Esophagus muscularis mucosa (tissue), 4 donors: Measurements from ENCODE around the gene VDAC2. TPM values are rescaled to one million over a fixed set of nuclear protein-coding genes. Genes with fewer than 3 reads are reported as not detected.
"Not testable (repeated sequence)": the region's sequence is repeated elsewhere in the genome, so short reads cannot be mapped to it uniquely, and the experiment has no call there.

ENCODE experiments used
- DNase-seq: peaks from one replicate; pipeline ENCODE4 v3.0.0-alpha.2; 2017; ENCODE audit errors: extremely low spot score
- H3K27ac ChIP-seq, 4 donors: fragments of 200-600 bp; sonication (generic); replicated peaks in 1 of 4; 1 replicate in 3 of 4; 2 replicates in 1 of 4; pipeline ENCODE4 v1.5.1; 2016 to 2019; ENCODE audit warnings: mild to moderate bottlenecking in 1 of 4
- H3K27me3 ChIP-seq, 4 donors: fragments of 200-600 bp; sonication (generic); one replicate each; pipeline versions ENCODE4 v1.5.1 to v1.6.0; 2016 to 2019
- H3K36me3 ChIP-seq, 4 donors: fragments of 200-600 bp; sonication (generic); one replicate each; pipeline ENCODE4 v1.5.1; 2016 to 2019
- H3K4me1 ChIP-seq, 4 donors: fragments of 200-600 bp; sonication (generic); one replicate each; pipeline ENCODE4 v1.5.1; 2016 to 2019
- H3K4me3 ChIP-seq, 4 donors: fragments of 200-600 bp; sonication (generic); 1 replicate in 2 of 4; 2 replicates in 2 of 4; pipeline ENCODE4 v1.5.1; 2016 to 2019; ENCODE audit warnings: mild to moderate bottlenecking in 4 of 4, moderate library complexity in 1 of 4
- H3K9me3 ChIP-seq, 4 donors: fragments of 200-600 bp; sonication (generic); 1 replicate in 3 of 4; 2 replicates in 1 of 4; pipeline ENCODE4 v1.5.1; 2016 to 2019
- CTCF ChIP-seq, 3 experiments: fragments of 200-600 bp in 2 of 3; fragments of 450-650 bp in 1 of 3; sonication (generic) in 2 of 3; IDR thresholded peaks; one replicate each; pipeline ENCODE4 v1.5.1; 2017 to 2019; ENCODE audit warnings: antibody characterized with exemption in 3 of 3, mild to moderate bottlenecking in 2 of 3, moderate library complexity in 1 of 3
- EP300 ChIP-seq: sonication (generic); formaldehyde crosslinking; IDR thresholded peaks from one replicate; pipeline ENCODE4 v1.6.1; 2017; ENCODE audit warnings: antibody characterized with exemption
- POLR2A ChIP-seq: fragments of 450-650 bp; IDR thresholded peaks from one replicate; pipeline ENCODE4 v1.6.1; 2017; ENCODE audit warnings: antibody characterized with exemption, moderate library complexity, mild to moderate bottlenecking, low read depth
- POLR2AphosphoS5 ChIP-seq, 2 donors: sonication (generic); formaldehyde crosslinking; IDR thresholded peaks; one replicate each; pipeline ENCODE4 v1.6.1; 2017; ENCODE audit warnings: antibody characterized with exemption in 2 of 2
- WGBS: methylation state at CpG from one replicate; pipeline ENCODE4 v1.1.5; 2018; 5-methylcytosine and 5-hydroxymethylcytosine counted together
- intact Hi-C: fragments of 100-400 bp; cut with DNase I; formaldehyde crosslinking; loops from one replicate; pipeline ENCODE4 v1.15.1; 2023
- total RNA-seq, 4 donors: library from RNA; depleted of rRNA; stranded (reverse); fragments of >200 nt; gene quantifications; one replicate each; pipeline versions ENCODE4 v1.1.0 to v1.2.1, GENCODE V29; 2016

Gene VDAC2
- total RNA-seq, 4 donors from 2014 or later = 194 to 260 (median 234) TPM

- no peak for DNase-seq
- Histone ChIP-seq H3K27ac (peak overlapping the region; percentile 65 to 74 (median 70)), H3K9me3 (no peaks in the 10 kb centered on the region), H3K4me1 (peaks cover 17 to 25% (median 18%) of the 10 kb centered on the region in 4 donors), H3K4me3 (no peak overlapping the region), H3K27me3 (no peaks in the 10 kb centered on the region), H3K36me3 (no peaks in the 10 kb centered on the region)
- intact Hi-C loops = no loop called here
- 50% methylated on average over 1 of the region's 1 CpG for WGBS
- TF ChIP-seq CTCF (IDR thresholded peaks at IDR 0.05) (no peak), POLR2AphosphoS5 (IDR thresholded peaks at IDR 0.05) (peak; percentile 45 to 50)
These were observed 8.1 kb upstream of the VDAC2 start for GRCh38 chr10:75202321-75203045.

- DNase-seq, H3K27me3 ChIP-seq, H3K9me3 ChIP-seq, H3K4me3 ChIP-seq, intact Hi-C loops, H3K36me3 ChIP-seq: not testable (repeated sequence)
- 80% methylated on average over 11 of the region's 11 CpGs for WGBS
- Histone ChIP-seq H3K4me1 (peaks cover 17 to 32% (median 24%) of the 10 kb centered on the region in 4 donors), H3K27ac (peak overlapping the region; percentile 65 to 74 (median 70))
These were observed 7.5 kb upstream of the VDAC2 start for GRCh38 chr10:75203046-75203620.

GRCh38 chr10:75203724-75204123 is 6.9 kb upstream of the VDAC2 start:
- peak overlapping the region in 3 of 4 donors; percentile 65 to 70 (median 69) for H3K27ac ChIP-seq
- intact Hi-C loops = no loop called here

GRCh38 chr10:75205908-75206307 is 4.7 kb upstream of the VDAC2 start:
- Histone ChIP-seq H3K4me3 (no peak overlapping the region), H3K27me3 (no peaks in the 10 kb centered on the region), H3K9me3 (no peaks in the 10 kb centered on the region), H3K27ac (no peak overlapping the region), H3K4me1 (peaks cover 26 to 48% (median 41%) of the 10 kb centered on the region in 4 donors), H3K36me3 (no peaks in the 10 kb centered on the region)
- intact Hi-C loops = no loop called here
- TF ChIP-seq EP300 = no peak
- TF ChIP-seq POLR2AphosphoS5 (IDR thresholded peaks at IDR 0.05) = no peak
- no peak for TF ChIP-seq CTCF (IDR thresholded peaks at IDR 0.05)
- no peak for TF ChIP-seq POLR2A
- no peak for DNase-seq
- 100% methylated on average over 2 of the region's 2 CpGs for WGBS

More at GRCh38 chr10:75203724-75204123, 6.9 kb upstream of the VDAC2 start:
- TF ChIP-seq POLR2AphosphoS5 (IDR thresholded peaks at IDR 0.05) = no peak
- no peak for TF ChIP-seq EP300
- TF ChIP-seq CTCF (IDR thresholded peaks at IDR 0.05) = no peak
- TF ChIP-seq POLR2A = no peak
- Histone ChIP-seq H3K36me3 (no peaks in the 10 kb centered on the region), H3K9me3 (no peaks in the 10 kb centered on the region), H3K27me3 (no peaks in the 10 kb centered on the region), H3K4me3 (no peak overlapping the region), H3K4me1 (peaks cover 17 to 38% (median 30%) of the 10 kb centered on the region in 4 donors)
- WGBS = 94% methylated on average over 4 of the region's 5 CpGs
- DNase-seq = no peak

GRCh38 chr10:75206638-75207037 is 4.0 kb upstream of the VDAC2 start:
- H3K36me3 ChIP-seq, H3K4me3 ChIP-seq, H3K9me3 ChIP-seq, H3K27me3 ChIP-seq, intact Hi-C loops, DNase-seq: not testable (repeated sequence)
- 92% methylated on average over 14 of the region's 14 CpGs for WGBS
- Histone ChIP-seq H3K27ac (peak overlapping the region in 1 of 4 donors; percentile 98), H3K4me1 (peaks cover 26 to 49% (median 44%) of the 10 kb centered on the region in 4 donors)
